Measurements from ENCODE around the gene MIPEP. TPM values are rescaled to one million over a fixed set of nuclear protein-coding genes. Genes with fewer than 3 reads are reported as not detected.

MIPEP gene
- total RNA-seq, 2 donors from 2014 or later: 60.4 to 107 TPM

DNA sequence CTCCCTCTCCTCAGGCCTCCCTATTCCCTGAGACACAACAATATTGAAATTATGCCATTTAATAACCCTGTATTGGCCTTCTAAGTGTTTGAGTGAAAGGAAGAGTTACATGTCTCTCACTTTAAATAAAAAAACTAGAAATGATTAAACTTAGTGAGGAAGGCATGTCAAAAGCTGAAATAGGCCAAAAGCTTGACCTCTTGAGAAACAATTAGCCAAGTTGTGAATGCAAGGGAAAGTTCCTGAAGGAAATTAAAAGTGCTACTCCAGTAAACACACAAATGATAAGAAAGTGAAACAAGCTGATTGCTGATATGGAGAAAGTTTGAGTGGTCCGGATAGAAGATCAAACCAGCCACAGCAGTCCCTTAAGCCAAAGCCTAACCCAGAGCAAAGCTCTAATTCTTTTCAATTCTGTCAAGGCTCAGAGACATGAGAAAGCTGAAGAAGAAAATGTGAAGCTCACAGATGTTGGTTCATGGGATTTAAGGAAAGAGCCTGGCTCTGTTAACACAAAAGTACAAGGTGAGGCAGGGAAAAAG is 191.4 kb downstream of the MIPEP start:
- TF ChIP-seq, protein P1, sequence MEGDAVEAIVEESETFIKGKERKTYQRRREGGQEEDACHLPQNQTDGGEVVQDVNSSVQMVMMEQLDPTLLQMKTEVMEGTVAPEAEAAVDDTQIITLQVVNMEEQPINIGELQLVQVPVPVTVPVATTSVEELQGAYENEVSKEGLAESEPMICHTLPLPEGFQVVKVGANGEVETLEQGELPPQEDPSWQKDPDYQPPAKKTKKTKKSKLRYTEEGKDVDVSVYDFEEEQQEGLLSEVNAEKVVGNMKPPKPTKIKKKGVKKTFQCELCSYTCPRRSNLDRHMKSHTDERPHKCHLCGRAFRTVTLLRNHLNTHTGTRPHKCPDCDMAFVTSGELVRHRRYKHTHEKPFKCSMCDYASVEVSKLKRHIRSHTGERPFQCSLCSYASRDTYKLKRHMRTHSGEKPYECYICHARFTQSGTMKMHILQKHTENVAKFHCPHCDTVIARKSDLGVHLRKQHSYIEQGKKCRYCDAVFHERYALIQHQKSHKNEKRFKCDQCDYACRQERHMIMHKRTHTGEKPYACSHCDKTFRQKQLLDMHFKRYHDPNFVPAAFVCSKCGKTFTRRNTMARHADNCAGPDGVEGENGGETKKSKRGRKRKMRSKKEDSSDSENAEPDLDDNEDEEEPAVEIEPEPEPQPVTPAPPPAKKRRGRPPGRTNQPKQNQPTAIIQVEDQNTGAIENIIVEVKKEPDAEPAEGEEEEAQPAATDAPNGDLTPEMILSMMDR (IDR thresholded peaks at IDR 0.05): no peak
- H3K36me3 ChIP-seq: no peaks in the 10 kb centered on the region
- peaks cover 0 to 16% of the 10 kb centered on the region in 2 donors for H3K4me1 ChIP-seq
- no peak overlapping the region for H3K4me3 ChIP-seq
- H3K9me3 ChIP-seq: no peaks in the 10 kb centered on the region
- H3K27ac ChIP-seq: no peak overlapping the region
- H3K27me3 ChIP-seq: no peaks in the 10 kb centered on the region
- no peak for DNase-seq (ENCODE audit: low spot score)

DNA sequence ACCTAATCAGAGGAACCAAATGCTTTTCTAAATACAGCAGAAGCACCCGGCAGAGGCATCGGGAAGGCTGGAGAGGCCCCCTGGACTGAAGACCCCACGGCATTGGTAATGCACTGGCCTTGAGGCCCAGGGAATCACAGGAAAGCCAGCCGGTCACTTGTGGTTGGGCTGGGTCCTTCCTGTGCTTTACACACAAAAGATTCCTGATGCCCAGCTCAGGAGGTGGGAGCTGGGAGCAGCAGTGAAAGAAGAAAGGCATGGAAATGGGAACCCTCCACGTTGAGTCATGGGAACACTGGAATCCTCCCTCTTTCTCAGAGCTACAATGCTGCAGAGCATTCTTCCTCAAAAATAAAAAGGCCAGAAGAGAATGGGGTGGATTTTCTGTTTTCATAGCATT is 192.6 kb downstream of the MIPEP start:
- H3K27me3 ChIP-seq: no peaks in the 10 kb centered on the region
- TF ChIP-seq, protein P1 (IDR thresholded peaks at IDR 0.05): no peak
- no peak overlapping the region for H3K4me3 ChIP-seq
- H3K4me1 ChIP-seq: peaks cover 0 to 5% of the 10 kb centered on the region in 2 donors
- H3K9me3 ChIP-seq: no peaks in the 10 kb centered on the region
- DNase-seq (ENCODE audit: low spot score): no peak
- H3K36me3 ChIP-seq: no peaks in the 10 kb centered on the region
- no peak overlapping the region for H3K27ac ChIP-seq

DNA sequence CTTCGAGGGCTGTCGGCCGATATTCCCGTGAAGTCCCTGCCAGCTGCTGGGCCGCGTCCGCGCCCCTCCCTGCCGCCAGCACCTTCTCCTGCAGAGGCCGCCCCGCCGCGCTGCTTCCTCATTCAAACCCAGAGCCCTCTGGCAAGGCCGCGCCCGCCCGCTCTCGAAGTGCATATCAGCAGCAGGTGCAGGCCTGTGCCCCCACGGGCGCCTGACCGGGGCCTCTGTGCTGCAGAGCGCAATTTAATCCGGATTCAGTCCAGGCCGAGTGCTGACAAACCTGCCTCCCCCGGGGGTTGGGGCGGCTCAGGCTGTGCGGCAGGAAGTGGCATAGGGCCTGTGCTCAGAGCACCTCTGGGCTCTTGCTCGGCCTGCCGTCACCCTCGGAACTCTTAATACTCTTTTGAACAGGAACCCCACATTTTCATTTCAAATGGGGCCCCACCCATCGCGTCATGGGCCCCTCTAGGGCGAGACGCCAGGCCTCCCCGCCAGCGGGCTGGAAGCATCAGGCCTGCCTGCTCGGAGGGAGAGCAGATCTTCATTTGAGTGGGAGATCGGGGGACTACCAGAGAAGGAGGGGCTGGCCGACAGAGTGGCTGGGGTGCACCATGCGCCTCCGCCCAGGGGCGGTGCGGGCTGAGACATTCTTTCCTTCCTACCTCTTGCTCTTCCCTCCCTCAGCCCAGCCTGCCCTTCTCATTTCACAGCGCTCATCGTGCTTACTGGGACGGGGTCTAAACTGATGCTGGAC is 193.3 kb downstream of the MIPEP start:
- Histone ChIP-seq H3K36me3 (no peaks in the 10 kb centered on the region), H3K9me3 (no peaks in the 10 kb centered on the region), H3K4me1 (peaks cover 0 to 5% of the 10 kb centered on the region in 2 donors), H3K4me3 (peak overlapping the region in 1 of 2 donors; percentile 19), H3K27me3 (no peaks in the 10 kb centered on the region), H3K27ac (no peak overlapping the region)
- no peak for DNase-seq (ENCODE audit: low spot score)
- TF ChIP-seq, protein P1 (IDR thresholded peaks at IDR 0.05): no peak

DNA sequence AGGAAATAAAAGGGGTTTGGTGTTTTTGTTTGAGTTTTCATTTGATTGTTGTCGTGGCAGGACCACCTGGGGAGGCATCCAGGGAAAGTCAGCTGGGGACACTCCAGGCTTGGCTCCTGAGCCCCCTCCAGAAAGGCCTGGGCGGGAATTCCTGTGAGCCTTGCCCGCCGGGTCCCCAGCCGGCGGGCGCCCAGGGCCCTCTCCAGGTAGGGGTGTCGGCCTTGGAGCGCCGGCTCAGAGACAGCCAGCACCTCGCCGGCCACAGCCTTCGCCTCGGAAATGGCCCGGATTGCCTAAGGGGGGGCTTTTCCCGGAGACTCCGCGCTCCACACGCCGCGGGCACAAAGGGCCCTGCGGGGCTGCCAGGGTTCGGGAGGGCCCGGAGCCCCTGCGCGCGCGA is 194.0 kb downstream of the MIPEP start:
- no peak overlapping the region for H3K27ac ChIP-seq
- no peaks in the 10 kb centered on the region for H3K36me3 ChIP-seq
- H3K4me1 ChIP-seq: peaks cover 0 to 5% of the 10 kb centered on the region in 2 donors
- H3K9me3 ChIP-seq: no peaks in the 10 kb centered on the region
- no peak for DNase-seq (ENCODE audit: low spot score)
- no peaks in the 10 kb centered on the region for H3K27me3 ChIP-seq
- peak overlapping the region in 1 of 2 donors; percentile 19 for H3K4me3 ChIP-seq
- TF ChIP-seq, protein P1 (IDR thresholded peaks at IDR 0.05): no peak

DNA sequence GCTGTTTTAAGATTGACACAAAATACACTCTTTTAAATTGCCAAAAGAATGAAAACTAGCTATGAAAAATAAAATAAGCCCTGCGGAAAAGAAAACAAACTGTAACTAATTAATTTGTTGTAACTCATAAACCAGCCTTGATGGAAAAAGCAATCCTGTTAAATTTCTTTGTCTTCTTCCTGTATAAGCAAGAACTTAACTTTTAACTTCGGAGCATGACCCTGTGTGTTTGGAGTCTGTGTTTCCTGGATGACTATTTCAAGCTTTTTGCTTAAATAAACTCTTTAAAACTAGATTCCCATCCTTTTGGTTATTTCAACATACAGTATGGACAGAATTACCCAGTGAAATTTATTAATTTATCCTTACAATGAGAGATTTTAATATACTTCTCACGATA is 196.4 kb downstream of the MIPEP start:
- TF ChIP-seq, protein P1 (IDR thresholded peaks at IDR 0.05): no peak
- Histone ChIP-seq H3K4me3 (no peak overlapping the region), H3K9me3 (no peaks in the 10 kb centered on the region), H3K27me3 (no peaks in the 10 kb centered on the region), H3K4me1 (peaks cover 0 to 5% of the 10 kb centered on the region in 2 donors), H3K36me3 (no peaks in the 10 kb centered on the region), H3K27ac (no peak overlapping the region)
- DNase-seq (ENCODE audit: low spot score): no peak
